HEK293 (cell line): Measurements from ENCODE around the gene PRKG2.

Experiments
- CTCF ChIA-PET: fragments of 350-600 bp; formaldehyde crosslinking; extraction: SDS; loops from one replicate; lab custom pipeline; 2021; ENCODE audit warnings: antibody characterized with exemption; lab: Yijun Ruan, JAX
- POLR2A ChIA-PET: fragments of 300-600 bp; formaldehyde crosslinking; extraction: SDS; loops from one replicate; lab custom pipeline; 2020; ENCODE audit warnings: antibody characterized with exemption, inconsistent platforms; lab: Yijun Ruan, JAX
- H3K27ac ChIP-seq: fragments of 200-500 bp; sonication (Bioruptor generic); 2 replicates; pipeline ENCODE4 v1.5.1; 2014; ENCODE audit warnings: low read depth, low read length, control low read depth, inconsistent platforms; ENCODE audit errors: extremely low read depth
- H3K36me3 ChIP-seq, 2 experiments: fragments of 200-500 bp in 1 of 2; sonication (Bioruptor generic) in 1 of 2; 1 replicate in 1 of 2; 2 replicates in 1 of 2; pipeline ENCODE4 v1.5.1; 2014 to 2017; ENCODE audit warnings: inconsistent platforms in 2 of 2, low read length in 2 of 2; ENCODE audit not compliant: control insufficient read depth in 2 of 2, insufficient read depth in 1 of 2
- H3K4me1 ChIP-seq: fragments of 200-500 bp; sonication (Bioruptor generic); 2 replicates; pipeline ENCODE4 v1.5.1; 2014; ENCODE audit warnings: mild to moderate bottlenecking, low read length, inconsistent platforms; ENCODE audit not compliant: control insufficient read depth, insufficient read depth
- H3K4me3 ChIP-seq: 2 replicates; pipeline ENCODE4 v1.5.1; 2011; ENCODE audit warnings: low read depth, mild to moderate bottlenecking, control low read depth, low read length, moderate library complexity
- H3K9me3 ChIP-seq: fragments of 200-500 bp; sonication (Bioruptor generic); 2 replicates; pipeline ENCODE4 v1.5.1; 2014; ENCODE audit warnings: low read depth, low read length, inconsistent platforms; ENCODE audit not compliant: control insufficient read depth, insufficient read depth
- GLI2 ChIP-seq: fragments of 450-650 bp; formaldehyde crosslinking; IDR thresholded peaks from 2 replicates; pipeline ENCODE4; 2017; ENCODE audit warnings: missing biosample characterization, missing genetic modification characterization, low read depth, borderline replicate concordance
- KLF8 ChIP-seq: fragments of 450-650 bp; formaldehyde crosslinking; IDR thresholded peaks from 2 replicates; pipeline ENCODE4 v1.5.1; 2016; ENCODE audit warnings: missing biosample characterization, missing genetic modification characterization
- OSR2 ChIP-seq: fragments of 450-650 bp; formaldehyde crosslinking; IDR thresholded peaks from 2 replicates; pipeline ENCODE4 v1.5.1; 2016; ENCODE audit warnings: missing biosample characterization, missing genetic modification characterization
- TRIM28 ChIP-seq: IDR thresholded peaks from 2 replicates; pipeline ENCODE4 v1.6.1; 2011; ENCODE audit warnings: low read length, control low read depth, borderline replicate concordance
- ZNF133 ChIP-seq: fragments of 450-650 bp; formaldehyde crosslinking; IDR thresholded peaks from 2 replicates; pipeline ENCODE4 v1.5.1; 2016; ENCODE audit warnings: missing biosample characterization, missing genetic modification characterization
- ZNF157 ChIP-seq: fragments of 450-650 bp; formaldehyde crosslinking; IDR thresholded peaks from 2 replicates; pipeline ENCODE4 v1.5.1; 2016; ENCODE audit warnings: missing biosample characterization, missing genetic modification characterization
- ZNF19 ChIP-seq: fragments of 450-650 bp; formaldehyde crosslinking; IDR thresholded peaks from 2 replicates; pipeline ENCODE4; 2016; ENCODE audit warnings: missing biosample characterization, missing genetic modification characterization, low read depth
- ZNF335 ChIP-seq: fragments of 450-650 bp; formaldehyde crosslinking; conservative IDR thresholded peaks from 2 replicates; pipeline ENCODE4 v1.5.1; 2016; ENCODE audit warnings: missing biosample characterization, missing genetic modification characterization
- ZNF37A ChIP-seq: fragments of 450-650 bp; IDR thresholded peaks from 2 replicates; pipeline ENCODE4 v1.5.1; 2018; ENCODE audit warnings: missing biosample characterization, missing genetic modification characterization
- ZNF558 ChIP-seq: fragments of 450-650 bp; formaldehyde crosslinking; IDR thresholded peaks from 2 replicates; pipeline ENCODE4 v1.5.1; 2016; ENCODE audit warnings: missing biosample characterization, missing genetic modification characterization
- ZNF561 ChIP-seq: fragments of 450-650 bp; IDR thresholded peaks from 2 replicates; pipeline ENCODE4 v1.5.1; 2018; ENCODE audit warnings: missing biosample characterization, missing genetic modification characterization, borderline replicate concordance
- ZNF585B ChIP-seq: fragments of 450-650 bp; formaldehyde crosslinking; IDR thresholded peaks from 2 replicates; pipeline ENCODE4 v1.5.1; 2016; ENCODE audit warnings: missing biosample characterization, missing genetic modification characterization
- ZNF658 ChIP-seq: fragments of 450-650 bp; formaldehyde crosslinking; IDR thresholded peaks from 2 replicates; pipeline ENCODE4; 2016; ENCODE audit warnings: missing biosample characterization, missing genetic modification characterization
- ZNF677 ChIP-seq: fragments of 450-650 bp; IDR thresholded peaks from 2 replicates; pipeline ENCODE4 v1.5.0; 2018; ENCODE audit warnings: missing biosample characterization, mild to moderate bottlenecking, missing genetic modification characterization, moderate library complexity
- TF ChIP-seq, protein P1 (sequence below): fragments of 450-650 bp; formaldehyde crosslinking; IDR thresholded peaks from 2 replicates; pipeline ENCODE4 v1.5.1; 2016; ENCODE audit warnings: missing biosample characterization, missing genetic modification characterization
- TF ChIP-seq, protein P2 (sequence below): fragments of 450-650 bp; IDR thresholded peaks from 2 replicates; pipeline ENCODE4 v1.5.1; 2018; ENCODE audit warnings: missing biosample characterization, mild to moderate bottlenecking, missing genetic modification characterization
- TF ChIP-seq, protein P3 (sequence below): fragments of 450-650 bp; formaldehyde crosslinking; IDR thresholded peaks from 2 replicates; pipeline ENCODE4 v1.5.1; 2017; ENCODE audit warnings: missing biosample characterization, missing genetic modification characterization
- TF ChIP-seq, protein P4 (sequence below): fragments of 450-650 bp; formaldehyde crosslinking; IDR thresholded peaks from 2 replicates; pipeline ENCODE4 v1.5.1; 2016; ENCODE audit warnings: missing biosample characterization, missing genetic modification characterization, low read depth
- TF ChIP-seq, protein P5 (sequence below): fragments of 450-650 bp; formaldehyde crosslinking; IDR thresholded peaks from 2 replicates; pipeline ENCODE4 v1.5.1; 2016; ENCODE audit warnings: missing biosample characterization, missing genetic modification characterization

Gene PRKG2

DNA sequence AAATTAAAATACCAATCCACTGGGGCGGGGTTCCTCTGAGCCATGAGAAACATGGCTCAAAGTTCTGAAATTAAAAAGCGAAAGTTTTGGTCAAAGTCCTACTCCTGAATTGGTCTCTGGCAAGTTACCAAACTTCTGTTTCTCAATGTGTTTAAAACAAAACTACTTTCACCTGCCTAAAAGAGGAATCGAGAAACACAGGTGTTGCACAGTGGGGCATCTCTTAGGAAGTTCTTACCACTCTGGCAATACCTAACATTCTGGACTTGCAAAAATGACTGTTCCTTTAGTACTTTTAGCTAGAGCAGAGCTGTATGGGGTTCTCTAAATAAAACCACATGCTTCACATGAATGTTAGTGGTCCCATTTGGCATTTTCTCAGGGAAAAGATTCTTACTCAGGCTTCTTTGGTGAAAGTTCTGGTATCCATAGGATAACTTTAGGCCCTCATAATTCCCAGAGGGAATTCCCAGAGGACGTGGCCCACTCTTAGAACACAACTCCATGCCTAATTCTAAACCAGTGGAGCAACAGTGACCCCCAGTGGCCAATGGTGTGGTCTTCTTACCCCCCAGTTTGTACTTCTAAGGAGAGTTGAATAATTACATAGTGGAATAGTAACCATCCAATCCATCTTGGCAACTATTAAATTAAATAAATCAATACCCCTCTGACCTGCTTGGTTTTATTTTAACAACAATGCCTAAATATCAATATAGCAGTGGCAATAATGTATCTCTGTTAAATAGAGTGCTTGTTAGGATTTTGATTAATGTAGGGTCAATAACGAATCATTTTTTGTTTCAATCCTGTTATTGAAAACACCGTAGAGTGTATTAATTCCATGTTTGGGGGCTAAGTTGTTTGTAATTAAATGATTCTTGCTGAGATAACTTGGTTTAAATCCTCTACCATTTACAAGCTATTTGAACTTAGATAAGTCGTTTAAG lies 162.6 kb downstream of the PRKG2 start (continued):
- TF ChIP-seq, protein P1, sequence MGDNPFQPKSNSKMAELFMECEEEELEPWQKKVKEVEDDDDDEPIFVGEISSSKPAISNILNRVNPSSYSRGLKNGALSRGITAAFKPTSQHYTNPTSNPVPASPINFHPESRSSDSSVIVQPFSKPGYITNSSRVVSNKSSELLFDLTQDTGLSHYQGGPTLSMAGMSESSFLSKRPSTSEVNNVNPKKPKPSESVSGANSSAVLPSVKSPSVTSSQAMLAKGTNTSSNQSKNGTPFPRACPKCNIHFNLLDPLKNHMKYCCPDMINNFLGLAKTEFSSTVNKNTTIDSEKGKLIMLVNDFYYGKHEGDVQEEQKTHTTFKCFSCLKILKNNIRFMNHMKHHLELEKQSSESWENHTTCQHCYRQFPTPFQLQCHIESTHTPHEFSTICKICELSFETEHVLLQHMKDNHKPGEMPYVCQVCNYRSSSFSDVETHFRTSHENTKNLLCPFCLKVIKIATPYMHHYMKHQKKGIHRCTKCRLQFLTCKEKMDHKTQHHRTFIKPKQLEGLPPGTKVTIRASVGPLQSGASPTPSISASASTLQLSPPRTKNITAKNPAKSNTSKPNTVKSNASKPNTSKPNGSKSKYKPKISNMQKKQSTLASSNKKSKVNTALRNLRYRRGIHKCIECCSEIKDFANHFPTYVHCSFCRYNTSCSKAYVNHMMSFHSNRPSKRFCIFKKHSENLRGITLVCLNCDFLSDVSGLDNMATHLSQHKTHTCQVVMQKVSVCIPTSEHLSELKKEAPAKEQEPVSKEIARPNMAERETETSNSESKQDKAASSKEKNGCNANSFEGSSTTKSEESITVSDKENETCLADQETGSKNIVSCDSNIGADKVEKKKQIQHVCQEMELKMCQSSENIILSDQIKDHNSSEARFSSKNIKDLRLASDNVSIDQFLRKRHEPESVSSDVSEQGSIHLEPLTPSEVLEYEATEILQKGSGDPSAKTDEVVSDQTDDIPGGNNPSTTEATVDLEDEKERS = no peak
- TF ChIP-seq, protein P2, sequence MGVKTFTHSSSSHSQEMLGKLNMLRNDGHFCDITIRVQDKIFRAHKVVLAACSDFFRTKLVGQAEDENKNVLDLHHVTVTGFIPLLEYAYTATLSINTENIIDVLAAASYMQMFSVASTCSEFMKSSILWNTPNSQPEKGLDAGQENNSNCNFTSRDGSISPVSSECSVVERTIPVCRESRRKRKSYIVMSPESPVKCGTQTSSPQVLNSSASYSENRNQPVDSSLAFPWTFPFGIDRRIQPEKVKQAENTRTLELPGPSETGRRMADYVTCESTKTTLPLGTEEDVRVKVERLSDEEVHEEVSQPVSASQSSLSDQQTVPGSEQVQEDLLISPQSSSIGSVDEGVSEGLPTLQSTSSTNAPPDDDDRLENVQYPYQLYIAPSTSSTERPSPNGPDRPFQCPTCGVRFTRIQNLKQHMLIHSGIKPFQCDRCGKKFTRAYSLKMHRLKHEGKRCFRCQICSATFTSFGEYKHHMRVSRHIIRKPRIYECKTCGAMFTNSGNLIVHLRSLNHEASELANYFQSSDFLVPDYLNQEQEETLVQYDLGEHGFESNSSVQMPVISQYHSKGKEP (tag by site-specific recombination) = no peak
- TF ChIP-seq OSR2 (tag by site-specific recombination) (no peak), ZNF37A (tag by site-specific recombination) (no peak), TRIM28 (no peak), ZNF658 (tag by site-specific recombination) (no peak), ZNF335 (tag by site-specific recombination) (no peak)

DNA sequence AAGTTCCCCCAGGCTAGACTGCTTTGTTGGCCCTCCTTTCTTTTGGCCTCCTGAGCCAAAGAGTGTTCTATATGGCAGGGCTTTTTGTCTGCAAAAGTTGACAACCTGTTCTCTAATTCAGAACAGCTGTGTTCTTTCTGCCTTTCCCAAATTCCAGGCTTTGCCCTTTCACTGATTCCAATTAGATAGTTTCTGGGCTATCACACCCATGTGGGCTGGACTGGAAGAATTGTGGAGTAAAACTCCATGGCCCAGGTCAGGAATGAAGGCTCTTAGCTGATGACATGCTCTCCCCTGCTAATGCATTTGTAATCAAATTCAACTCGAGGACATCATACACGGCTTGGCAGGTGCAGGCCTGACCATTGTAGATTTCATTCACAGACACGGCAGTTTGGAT lies 165.1 kb downstream of the PRKG2 start:
- Histone ChIP-seq H3K9me3 (no peaks in the 10 kb centered on the region), H3K27ac (no peak overlapping the region)
- TF ChIP-seq ZNF585B (tag by site-specific recombination) (no peak), KLF8 (tag by site-specific recombination) (no peak), ZNF558 (no peak), ZNF157 (tag by site-specific recombination) (no peak), ZNF19 (tag by site-specific recombination) (no peak), GLI2 (tag by site-specific recombination) (no peak), ZNF133 (no peak), ZNF677 (tag by site-specific recombination) (no peak), TRIM28 (no peak), ZNF561 (tag by site-specific recombination) (no peak), OSR2 (tag by site-specific recombination) (no peak)
- TF ChIP-seq, protein P3, sequence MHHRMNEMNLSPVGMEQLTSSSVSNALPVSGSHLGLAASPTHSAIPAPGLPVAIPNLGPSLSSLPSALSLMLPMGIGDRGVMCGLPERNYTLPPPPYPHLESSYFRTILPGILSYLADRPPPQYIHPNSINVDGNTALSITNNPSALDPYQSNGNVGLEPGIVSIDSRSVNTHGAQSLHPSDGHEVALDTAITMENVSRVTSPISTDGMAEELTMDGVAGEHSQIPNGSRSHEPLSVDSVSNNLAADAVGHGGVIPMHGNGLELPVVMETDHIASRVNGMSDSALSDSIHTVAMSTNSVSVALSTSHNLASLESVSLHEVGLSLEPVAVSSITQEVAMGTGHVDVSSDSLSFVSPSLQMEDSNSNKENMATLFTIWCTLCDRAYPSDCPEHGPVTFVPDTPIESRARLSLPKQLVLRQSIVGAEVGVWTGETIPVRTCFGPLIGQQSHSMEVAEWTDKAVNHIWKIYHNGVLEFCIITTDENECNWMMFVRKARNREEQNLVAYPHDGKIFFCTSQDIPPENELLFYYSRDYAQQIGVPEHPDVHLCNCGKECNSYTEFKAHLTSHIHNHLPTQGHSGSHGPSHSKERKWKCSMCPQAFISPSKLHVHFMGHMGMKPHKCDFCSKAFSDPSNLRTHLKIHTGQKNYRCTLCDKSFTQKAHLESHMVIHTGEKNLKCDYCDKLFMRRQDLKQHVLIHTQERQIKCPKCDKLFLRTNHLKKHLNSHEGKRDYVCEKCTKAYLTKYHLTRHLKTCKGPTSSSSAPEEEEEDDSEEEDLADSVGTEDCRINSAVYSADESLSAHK = no peak
- TF ChIP-seq, protein P4, sequence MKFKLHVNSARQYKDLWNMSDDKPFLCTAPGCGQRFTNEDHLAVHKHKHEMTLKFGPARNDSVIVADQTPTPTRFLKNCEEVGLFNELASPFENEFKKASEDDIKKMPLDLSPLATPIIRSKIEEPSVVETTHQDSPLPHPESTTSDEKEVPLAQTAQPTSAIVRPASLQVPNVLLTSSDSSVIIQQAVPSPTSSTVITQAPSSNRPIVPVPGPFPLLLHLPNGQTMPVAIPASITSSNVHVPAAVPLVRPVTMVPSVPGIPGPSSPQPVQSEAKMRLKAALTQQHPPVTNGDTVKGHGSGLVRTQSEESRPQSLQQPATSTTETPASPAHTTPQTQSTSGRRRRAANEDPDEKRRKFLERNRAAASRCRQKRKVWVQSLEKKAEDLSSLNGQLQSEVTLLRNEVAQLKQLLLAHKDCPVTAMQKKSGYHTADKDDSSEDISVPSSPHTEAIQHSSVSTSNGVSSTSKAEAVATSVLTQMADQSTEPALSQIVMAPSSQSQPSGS (tag by site-specific recombination) = no peak
- TF ChIP-seq, protein P5, sequence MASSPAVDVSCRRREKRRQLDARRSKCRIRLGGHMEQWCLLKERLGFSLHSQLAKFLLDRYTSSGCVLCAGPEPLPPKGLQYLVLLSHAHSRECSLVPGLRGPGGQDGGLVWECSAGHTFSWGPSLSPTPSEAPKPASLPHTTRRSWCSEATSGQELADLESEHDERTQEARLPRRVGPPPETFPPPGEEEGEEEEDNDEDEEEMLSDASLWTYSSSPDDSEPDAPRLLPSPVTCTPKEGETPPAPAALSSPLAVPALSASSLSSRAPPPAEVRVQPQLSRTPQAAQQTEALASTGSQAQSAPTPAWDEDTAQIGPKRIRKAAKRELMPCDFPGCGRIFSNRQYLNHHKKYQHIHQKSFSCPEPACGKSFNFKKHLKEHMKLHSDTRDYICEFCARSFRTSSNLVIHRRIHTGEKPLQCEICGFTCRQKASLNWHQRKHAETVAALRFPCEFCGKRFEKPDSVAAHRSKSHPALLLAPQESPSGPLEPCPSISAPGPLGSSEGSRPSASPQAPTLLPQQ (tag by site-specific recombination) = no peak
- TF ChIP-seq, all 188 proteins: peak for 0
- ChIA-PET CTCF (interaction anchor here (0.7 to 2.9 kb wide), 3 partner anchors 9 to 690 kb away, joined by 3 to 13 read pairs (median 4); no protein-coding TSS in a partner anchor), POLR2A (no interaction called here)
- Histone ChIP-seq H3K36me3 (no peaks in the 10 kb centered on the region), H3K4me1 (no peaks in the 10 kb centered on the region), H3K4me3 (no peak overlapping the region)
